ENCODE data around the gene GCNT1. TPM values are rescaled to one million over a fixed set of nuclear protein-coding genes. Genes with fewer than 3 reads are reported as not detected.
"Not testable (repeated sequence)": the region's sequence is repeated elsewhere in the genome, so short reads cannot be mapped to it uniquely, and the experiment has no call there.

The GCNT1 gene
- total RNA-seq, 1 experiment from 2014 or later: 17.2 TPM

DNA sequence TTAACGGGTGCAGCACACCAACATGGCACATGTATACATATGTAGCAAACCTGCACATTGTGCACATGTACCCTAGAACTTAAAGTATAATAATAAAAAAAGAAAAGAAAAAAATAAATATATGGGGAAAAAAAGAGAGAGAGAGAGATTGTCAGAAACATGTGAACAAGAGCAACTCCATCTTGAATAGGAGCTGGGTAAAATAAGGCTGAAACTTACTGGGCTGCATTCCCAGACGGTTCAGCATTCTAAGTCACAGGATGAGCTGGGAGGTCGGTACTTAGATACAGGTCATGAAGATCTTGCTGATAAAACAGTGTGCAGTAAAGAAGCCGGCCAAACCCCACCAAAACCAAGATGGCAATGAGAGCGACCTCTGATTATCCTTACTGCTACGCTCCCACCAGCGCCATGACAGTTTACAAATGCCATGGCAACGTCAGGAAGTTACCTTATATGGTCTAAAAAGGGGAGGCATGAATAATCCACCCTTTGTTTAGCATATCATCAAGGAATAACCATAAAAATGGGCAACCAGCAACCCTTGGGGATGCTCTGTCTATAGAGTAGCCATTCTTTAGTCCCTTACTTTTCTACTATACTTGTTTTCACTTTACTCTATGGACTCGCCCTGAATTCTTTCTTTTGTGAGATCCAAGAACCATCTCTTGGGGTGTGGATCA lies 21.8 kb upstream of the GCNT1 start:
- H3K4me3 Mint-ChIP-seq; H3K4me1 Mint-ChIP-seq; H3K27me3 Mint-ChIP-seq (ENCODE audit: low read depth); H3K36me3 Mint-ChIP-seq; ATAC-seq; DNase-seq (ENCODE audit: low spot score); H3K27ac Mint-ChIP-seq; POLR2A ChIA-PET: not testable (repeated sequence)
- peaks cover 21% of the 10 kb centered on the region for H3K9me3 Mint-ChIP-seq
- CTCF ChIA-PET: interaction anchor here (0.7 kb wide), 1 partner anchor 370 kb away, joined by 5 read pairs; no protein-coding TSS in a partner anchor

DNA sequence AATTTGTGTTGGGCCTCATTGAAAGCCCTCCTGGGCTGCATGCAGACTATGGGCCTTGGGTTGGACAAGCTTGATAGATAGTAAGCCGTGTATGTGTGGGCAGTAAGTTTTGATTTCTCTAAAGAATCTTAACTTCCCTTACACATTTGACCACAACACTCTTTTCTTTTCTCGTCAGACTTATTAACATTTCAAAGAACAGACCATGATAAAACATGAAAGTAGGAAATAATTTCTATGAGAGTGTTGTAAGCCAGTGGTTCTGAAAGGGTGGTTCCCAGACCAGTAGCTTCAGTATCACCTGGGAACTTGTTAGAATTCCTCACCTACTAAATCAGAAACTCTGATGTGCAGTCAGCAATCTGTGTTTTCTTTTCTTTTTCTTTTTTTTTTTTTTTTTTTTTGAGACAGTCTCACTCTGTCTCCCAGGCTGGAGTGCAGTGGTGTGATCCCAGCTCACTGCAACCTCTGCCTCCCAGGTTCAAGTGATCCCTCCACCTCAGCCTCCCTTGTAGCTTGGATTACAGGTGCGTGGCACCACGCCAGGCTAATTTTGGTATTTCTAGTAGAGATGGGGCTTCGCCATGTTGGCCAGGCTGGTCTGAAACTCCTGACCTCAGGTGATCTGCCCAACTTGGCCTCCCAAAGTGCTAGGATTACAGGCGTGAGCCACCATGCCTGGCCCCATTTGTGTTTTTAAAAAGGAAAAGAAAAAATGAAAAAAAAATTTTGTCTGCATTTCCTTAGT lies 20.0 kb upstream of the GCNT1 start:
- H3K36me3 Mint-ChIP-seq: peaks cover 17% of the 10 kb centered on the region
- no peak overlapping the region for H3K27ac Mint-ChIP-seq
- ChIA-PET CTCF (no interaction called here), POLR2A (interaction anchor here (0.6 kb wide), 1 partner anchor 212 kb away, joined by 3 read pairs; no protein-coding TSS in a partner anchor)
- ATAC-seq (no peak), DNase-seq (ENCODE audit: low spot score) (no peak)
- H3K4me1 Mint-ChIP-seq: no peaks in the 10 kb centered on the region
- peaks cover 37% of the 10 kb centered on the region for H3K9me3 Mint-ChIP-seq
- TF ChIP-seq, protein P1, sequence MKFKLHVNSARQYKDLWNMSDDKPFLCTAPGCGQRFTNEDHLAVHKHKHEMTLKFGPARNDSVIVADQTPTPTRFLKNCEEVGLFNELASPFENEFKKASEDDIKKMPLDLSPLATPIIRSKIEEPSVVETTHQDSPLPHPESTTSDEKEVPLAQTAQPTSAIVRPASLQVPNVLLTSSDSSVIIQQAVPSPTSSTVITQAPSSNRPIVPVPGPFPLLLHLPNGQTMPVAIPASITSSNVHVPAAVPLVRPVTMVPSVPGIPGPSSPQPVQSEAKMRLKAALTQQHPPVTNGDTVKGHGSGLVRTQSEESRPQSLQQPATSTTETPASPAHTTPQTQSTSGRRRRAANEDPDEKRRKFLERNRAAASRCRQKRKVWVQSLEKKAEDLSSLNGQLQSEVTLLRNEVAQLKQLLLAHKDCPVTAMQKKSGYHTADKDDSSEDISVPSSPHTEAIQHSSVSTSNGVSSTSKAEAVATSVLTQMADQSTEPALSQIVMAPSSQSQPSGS (CRISPR knock-in tag; IDR thresholded peaks at IDR 0.05; ENCODE audit: borderline replicate concordance, low read depth): no peak
- TF ChIP-seq ZNF396 (CRISPR knock-in tag; IDR thresholded peaks at IDR 0.05; ENCODE audit: borderline replicate concordance) (no peak), GTF2I (CRISPR knock-in tag; conservative IDR thresholded peaks at IDR 0.05) (no peak)
- TF ChIP-seq, protein P2, sequence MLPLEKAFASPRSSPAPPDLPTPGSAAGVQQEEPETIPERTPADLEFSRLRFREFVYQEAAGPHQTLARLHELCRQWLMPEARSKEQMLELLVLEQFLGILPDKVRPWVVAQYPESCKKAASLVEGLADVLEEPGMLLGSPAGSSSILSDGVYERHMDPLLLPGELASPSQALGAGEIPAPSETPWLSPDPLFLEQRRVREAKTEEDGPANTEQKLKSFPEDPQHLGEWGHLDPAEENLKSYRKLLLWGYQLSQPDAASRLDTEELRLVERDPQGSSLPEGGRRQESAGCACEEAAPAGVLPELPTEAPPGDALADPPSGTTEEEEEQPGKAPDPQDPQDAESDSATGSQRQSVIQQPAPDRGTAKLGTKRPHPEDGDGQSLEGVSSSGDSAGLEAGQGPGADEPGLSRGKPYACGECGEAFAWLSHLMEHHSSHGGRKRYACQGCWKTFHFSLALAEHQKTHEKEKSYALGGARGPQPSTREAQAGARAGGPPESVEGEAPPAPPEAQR (CRISPR knock-in tag; IDR thresholded peaks at IDR 0.05): no peak
- TF ChIP-seq, protein P3, sequence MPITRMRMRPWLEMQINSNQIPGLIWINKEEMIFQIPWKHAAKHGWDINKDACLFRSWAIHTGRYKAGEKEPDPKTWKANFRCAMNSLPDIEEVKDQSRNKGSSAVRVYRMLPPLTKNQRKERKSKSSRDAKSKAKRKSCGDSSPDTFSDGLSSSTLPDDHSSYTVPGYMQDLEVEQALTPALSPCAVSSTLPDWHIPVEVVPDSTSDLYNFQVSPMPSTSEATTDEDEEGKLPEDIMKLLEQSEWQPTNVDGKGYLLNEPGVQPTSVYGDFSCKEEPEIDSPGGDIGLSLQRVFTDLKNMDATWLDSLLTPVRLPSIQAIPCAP (CRISPR knock-in tag; IDR thresholded peaks at IDR 0.05): no peak
- H3K27me3 Mint-ChIP-seq (ENCODE audit: low read depth): no peaks in the 10 kb centered on the region; the same call in 1 of the 2 replicates
- H3K4me3 Mint-ChIP-seq: no peak overlapping the region

DNA sequence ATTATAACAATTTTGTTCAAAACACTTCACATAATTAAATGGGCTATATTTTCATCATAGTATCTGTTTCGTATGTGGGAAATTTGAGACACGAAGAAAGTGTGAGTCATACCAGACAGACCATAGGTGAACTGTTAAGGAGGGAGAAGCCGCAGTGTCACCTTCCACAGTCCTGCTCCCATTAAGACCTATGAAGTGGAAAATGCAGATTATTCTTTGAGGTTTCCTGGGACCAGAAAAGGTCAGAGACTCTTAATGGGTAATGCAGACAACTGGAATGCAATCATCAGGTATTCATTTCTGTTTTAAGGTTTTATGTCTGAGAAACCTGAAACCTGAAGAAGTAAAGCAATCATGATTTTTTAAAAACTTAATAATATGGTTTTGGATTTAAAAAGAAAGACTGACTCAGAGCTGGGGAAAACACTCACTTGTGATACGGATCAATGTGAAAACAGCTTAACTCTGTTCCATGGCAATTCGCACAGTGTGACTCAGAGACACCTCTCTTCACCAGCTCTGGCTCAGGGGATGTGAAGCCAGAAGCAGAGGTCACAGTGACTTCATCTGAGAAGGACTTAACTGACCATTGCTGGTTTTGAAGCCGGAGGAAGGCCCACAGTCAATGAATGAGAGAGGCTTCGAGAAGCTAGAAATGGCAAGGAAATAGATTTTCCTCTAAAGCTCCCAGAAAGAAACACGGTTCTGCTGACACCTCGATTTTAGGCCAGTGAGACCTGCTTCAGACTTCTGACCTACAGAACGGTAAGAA lies 17.2 kb upstream of the GCNT1 start:
- Mint-ChIP-seq H3K27ac (no peak overlapping the region), H3K27me3 (ENCODE audit: low read depth) (no peaks in the 10 kb centered on the region; the same call in 1 of the 2 replicates), H3K4me3 (no peak overlapping the region), H3K36me3 (peaks cover 17% of the 10 kb centered on the region), H3K9me3 (peaks cover 29% of the 10 kb centered on the region), H3K4me1 (no peaks in the 10 kb centered on the region)
- POLR2A ChIA-PET: no interaction called here
- TF ChIP-seq ZNF219 (CRISPR knock-in tag; IDR thresholded peaks at IDR 0.05; ENCODE audit: borderline replicate concordance): no peak
- TF ChIP-seq, protein P4, sequence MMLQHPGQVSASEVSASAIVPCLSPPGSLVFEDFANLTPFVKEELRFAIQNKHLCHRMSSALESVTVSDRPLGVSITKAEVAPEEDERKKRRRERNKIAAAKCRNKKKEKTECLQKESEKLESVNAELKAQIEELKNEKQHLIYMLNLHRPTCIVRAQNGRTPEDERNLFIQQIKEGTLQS (CRISPR knock-in tag; conservative IDR thresholded peaks at IDR 0.05): no peak
- no peak for TF ChIP-seq ETV6 (CRISPR knock-in tag; IDR thresholded peaks at IDR 0.05)
- no peak for TF ChIP-seq ATF1 (CRISPR knock-in tag; IDR thresholded peaks at IDR 0.05)
- ATAC-seq: no peak
- CTCF ChIA-PET: interaction anchor here (1.6 kb wide), 1 partner anchor 22 kb away, joined by 4 read pairs; no protein-coding TSS in a partner anchor
- no peak for DNase-seq (ENCODE audit: low spot score)

DNA sequence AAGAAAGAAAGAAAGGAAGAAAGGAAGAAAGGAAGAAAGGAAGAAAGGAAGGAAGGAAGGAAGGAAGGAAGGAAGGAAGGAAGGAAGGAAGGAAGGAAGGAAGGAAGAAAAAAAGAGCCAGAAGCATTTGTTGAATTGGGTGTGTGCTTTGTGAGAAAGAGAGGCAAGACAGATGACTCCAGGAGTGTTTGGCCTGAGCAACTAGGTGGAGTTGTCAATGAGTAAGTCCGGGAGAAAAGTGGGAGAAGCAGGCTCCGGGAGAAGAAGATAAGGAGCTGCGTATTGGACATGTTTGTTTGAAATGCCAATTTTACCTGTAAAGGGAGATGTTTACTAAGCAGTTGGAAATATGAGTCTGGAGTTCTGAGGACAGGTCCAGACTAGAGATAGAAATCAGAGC lies 15.1 kb upstream of the GCNT1 start:
- no peak for ATAC-seq
- Mint-ChIP-seq H3K36me3 (peaks cover 17% of the 10 kb centered on the region), H3K27me3 (ENCODE audit: low read depth) (no peaks in the 10 kb centered on the region; the same call in 1 of the 2 replicates), H3K27ac (no peak overlapping the region), H3K9me3 (peaks cover 29% of the 10 kb centered on the region), H3K4me1 (no peaks in the 10 kb centered on the region), H3K4me3 (no peak overlapping the region)
- ChIA-PET POLR2A (no interaction called here), CTCF (no interaction called here)
- DNase-seq (ENCODE audit: low spot score): no peak
- TF ChIP-seq, protein P5, sequence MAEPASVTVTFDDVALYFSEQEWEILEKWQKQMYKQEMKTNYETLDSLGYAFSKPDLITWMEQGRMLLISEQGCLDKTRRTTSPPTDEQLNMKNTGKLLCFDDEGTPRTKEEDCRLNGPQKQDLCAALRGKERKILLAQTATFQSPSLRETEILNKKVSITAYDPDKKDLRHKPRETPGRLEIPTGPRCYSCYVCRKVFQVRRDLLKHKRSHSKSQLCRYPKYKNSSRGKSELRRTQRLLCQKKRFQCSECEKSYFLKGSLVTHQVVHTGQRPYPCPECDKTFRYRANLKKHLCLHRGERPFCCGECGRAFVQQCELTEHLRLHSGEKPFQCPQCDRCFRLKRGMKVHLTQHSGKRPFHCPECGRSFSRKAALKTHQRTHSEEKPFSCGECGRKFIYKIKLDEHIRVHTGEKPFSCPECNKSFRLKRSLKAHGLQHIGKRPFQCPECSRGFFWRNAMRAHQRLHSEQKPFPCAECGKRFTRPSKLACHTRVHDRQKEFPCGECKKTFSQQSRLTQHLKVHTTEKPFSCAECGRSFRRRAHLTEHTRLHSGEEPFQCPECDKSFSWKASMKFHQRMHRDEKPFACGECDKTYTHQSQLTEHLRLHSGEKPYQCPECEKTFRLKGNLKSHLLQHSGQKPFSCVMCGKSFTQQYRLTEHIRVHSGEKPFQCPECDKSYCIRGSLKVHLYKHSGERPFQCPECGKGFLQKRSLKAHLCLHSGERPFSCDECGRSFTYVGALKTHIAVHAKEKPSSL (CRISPR knock-in tag; conservative IDR thresholded peaks at IDR 0.05): no peak
- TF ChIP-seq OVOL2 (CRISPR knock-in tag; IDR thresholded peaks at IDR 0.05; ENCODE audit: borderline replicate concordance) (no peak), NR2C2 (CRISPR knock-in tag; IDR thresholded peaks at IDR 0.05) (no peak), TCF7 (CRISPR knock-in tag; IDR thresholded peaks at IDR 0.05; ENCODE audit: low read depth) (no peak), JUN (CRISPR knock-in tag; IDR thresholded peaks at IDR 0.05) (no peak), GRHL2 (CRISPR knock-in tag; IDR thresholded peaks at IDR 0.05; ENCODE audit: insufficient replicate concordance, severe bottlenecking) (no peak)
- TF ChIP-seq, protein P6, sequence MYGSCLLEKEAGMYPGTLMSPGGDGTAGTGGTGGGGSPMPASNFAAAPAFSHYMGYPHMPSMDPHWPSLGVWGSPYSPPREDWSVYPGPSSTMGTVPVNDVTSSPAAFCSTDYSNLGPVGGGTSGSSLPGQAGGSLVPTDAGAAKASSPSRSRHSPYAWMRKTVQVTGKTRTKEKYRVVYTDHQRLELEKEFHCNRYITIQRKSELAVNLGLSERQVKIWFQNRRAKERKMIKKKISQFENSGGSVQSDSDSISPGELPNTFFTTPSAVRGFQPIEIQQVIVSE (CRISPR knock-in tag; IDR thresholded peaks at IDR 0.05; ENCODE audit: borderline replicate concordance): no peak
- TF ChIP-seq, protein P7, sequence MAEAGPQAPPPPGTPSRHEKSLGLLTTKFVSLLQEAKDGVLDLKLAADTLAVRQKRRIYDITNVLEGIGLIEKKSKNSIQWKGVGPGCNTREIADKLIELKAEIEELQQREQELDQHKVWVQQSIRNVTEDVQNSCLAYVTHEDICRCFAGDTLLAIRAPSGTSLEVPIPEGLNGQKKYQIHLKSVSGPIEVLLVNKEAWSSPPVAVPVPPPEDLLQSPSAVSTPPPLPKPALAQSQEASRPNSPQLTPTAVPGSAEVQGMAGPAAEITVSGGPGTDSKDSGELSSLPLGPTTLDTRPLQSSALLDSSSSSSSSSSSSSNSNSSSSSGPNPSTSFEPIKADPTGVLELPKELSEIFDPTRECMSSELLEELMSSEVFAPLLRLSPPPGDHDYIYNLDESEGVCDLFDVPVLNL (CRISPR knock-in tag; IDR thresholded peaks at IDR 0.05; ENCODE audit: borderline replicate concordance, low read depth): no peak

Measured in WTC11 (cell line).